Heart right ventricle (tissue), 16 donors: ENCODE results near the gene SPEN. TPM values are rescaled to one million over a fixed set of nuclear protein-coding genes. Genes with fewer than 3 reads are reported as not detected.
A peak's percentile ranks its signal among the peaks of the same experiment; 100 is the strongest.
"Not testable (repeated sequence)": the region's sequence is repeated elsewhere in the genome, so short reads cannot be mapped to it uniquely, and the experiment has no call there.

Experiments
- ATAC-seq, 8 donors: fragments of 200-7000 bp; cut with Tn5 transposase; one replicate each; pipeline ENCODE4 v1.9.1; 2020; ENCODE audit warnings: mild to moderate bottlenecking in 8 of 8, moderate library complexity in 8 of 8, moderate number of reproducible peaks in 1 of 8
- DNase-seq, 2 donors: peaks; one replicate each; pipeline ENCODE4 v3.0.0-alpha.2; 2020
- H3K27ac ChIP-seq, 10 donors: fragments of 200-600 bp; sonication (generic) in 2 of 10; one replicate each; pipeline versions ENCODE4 v1.5.0 to v1.8.0; 2020 to 2022; ENCODE audit warnings: mild to moderate bottlenecking in 3 of 10
- H3K27me3 ChIP-seq, 7 donors: fragments of 200-600 bp; one replicate each; pipeline ENCODE4 v1.8.0; 2021 to 2022; ENCODE audit warnings: mild to moderate bottlenecking in 2 of 7
- H3K36me3 ChIP-seq, 9 donors: fragments of 200-600 bp; sonication (generic) in 1 of 9; one replicate each; pipeline versions ENCODE4 v1.5.0 to v1.8.0; 2020 to 2022; ENCODE audit warnings: mild to moderate bottlenecking in 2 of 9
- H3K4me1 ChIP-seq, 9 donors: fragments of 200-600 bp; sonication (generic) in 1 of 9; one replicate each; pipeline versions ENCODE4 v1.5.0 to v1.8.0; 2020 to 2022; ENCODE audit warnings: mild to moderate bottlenecking in 4 of 9
- H3K4me3 ChIP-seq, 10 donors: fragments of 200-600 bp; sonication (generic) in 2 of 10; one replicate each; pipeline versions ENCODE4 v1.5.0 to v1.8.0; 2020 to 2022; ENCODE audit warnings: mild to moderate bottlenecking in 7 of 10, moderate library complexity in 2 of 10
- H3K9me3 ChIP-seq, 11 donors: fragments of 200-600 bp in 10 of 11; sonication (generic) in 2 of 11; one replicate each; pipeline versions ENCODE4 v1.5.0 to v1.8.0; 2013 to 2022; ENCODE audit warnings: mild to moderate bottlenecking in 2 of 11, control low read depth in 1 of 11, moderate library complexity in 1 of 11
- WGBS, 2 donors: extraction: QIAGEN DNeasy Blood & Tissue Kit; methylation state at CpG; one replicate each; pipeline ENCODE4 v1.1.7; 2013; ENCODE audit warnings: inconsistent platforms in 1 of 2; 5-methylcytosine and 5-hydroxymethylcytosine counted together
- intact Hi-C, 10 donors: fragments of 100-400 bp; cut with DNase I; formaldehyde crosslinking; loops; one replicate each; pipeline versions ENCODE4 v1.11.1 to v1.14.2; 2022
- polyA plus RNA-seq, 2 donors: library from polyadenylated mRNA; stranded (reverse); fragments of 200-250 nt; gene quantifications; one replicate each; pipeline ENCODE4 v1.2.3, GENCODE V29; 2013
- total RNA-seq, 10 donors: library from RNA; stranded (reverse); fragmentation: NEBNext Ultra II Directional in 3 of 10; extraction: Animal tissue kit (Norgen Biotek cat#: 25700) in 3 of 10; gene quantifications; one replicate each; pipeline versions ENCODE4 v1.2.1 to v1.2.4, GENCODE V29; 2021 to 2023
- TF ChIP-seq, protein P1 (sequence below), 9 donors: fragments of 200-600 bp; sonication (generic) in 2 of 9; IDR thresholded peaks; one replicate each; pipeline versions ENCODE4 v1.5.0 to v1.8.0; 2021 to 2022; ENCODE audit warnings: antibody characterized with exemption in 9 of 9, mild to moderate bottlenecking in 5 of 9, moderate library complexity in 1 of 9
- donor health status: Arrhythmogenic right ventricular cardiomyopathy.
- donor health status: ischemic (EF 13 %, LVEDD 7.1; RV severe dilation, severe dysfunction).
- donor health status: healthy with polysubstance abuse.
- donor health status: DM: no; HTN: yes; CAD: no.
- donor health status: DM: no; HTN: no; CAD: no.
- donor health status: ischemic (EF 25% LVEDD 6.9; RV normal size, moderate dysfunction).
- donor health status: ischemic (EF 25% LVEDD 5.7; RV mildly dilated, moderate dysfunction).
- donor health status: healthy.
- donor health status: DM: yes; HTN: yes; CAD: no.
- donor health status: Ischemic cardiomyopathy.
- donor health status: ischemic (EF 35%, LVEDD 5.7; RV mildly dilated, moderate dysfunction).
- donor health status: nonischemic (EF 11% LVEDD 7.7; RV severe dilation, severe dysfunction).
- donor health status: DM: yes; HTN: yes; CAD: no.
- donor health status: PGD.
- donor health status: ischemic (EF 29% LVEDD 5.4; RV normal size, mild dysfunction).
- donor health status: nonischemic (EF 23%, LVEDD 6.1; RV moderate dilation, normal function).

SPEN gene
- total and polyA plus RNA-seq, 12 donors, result 11.2 to 34.4 (median 27.1) TPM

- H3K36me3 ChIP-seq, result peaks cover 0 to 5% (median 0%) of the 10 kb centered on the region in 9 donors
- DNase-seq, result peak; percentile 100
- ATAC-seq, result peak; percentile 85 to 95 (median 92)
- peaks cover 3 to 45% (median 21%) of the 10 kb centered on the region in 9 donors for H3K4me1 ChIP-seq
- intact Hi-C loops, result loop anchor here in 7 of 10 donors (1.0 to 10.0 kb wide), 3 partner anchors 11 to 49 kb away; partner anchors contain the start of gene SPEN (in 2 of the 7)
- peak overlapping the region; percentile 97 to 100 (median 100) for H3K27ac ChIP-seq
- no peaks in the 10 kb centered on the region for H3K9me3 ChIP-seq
- TF ChIP-seq, protein P1, sequence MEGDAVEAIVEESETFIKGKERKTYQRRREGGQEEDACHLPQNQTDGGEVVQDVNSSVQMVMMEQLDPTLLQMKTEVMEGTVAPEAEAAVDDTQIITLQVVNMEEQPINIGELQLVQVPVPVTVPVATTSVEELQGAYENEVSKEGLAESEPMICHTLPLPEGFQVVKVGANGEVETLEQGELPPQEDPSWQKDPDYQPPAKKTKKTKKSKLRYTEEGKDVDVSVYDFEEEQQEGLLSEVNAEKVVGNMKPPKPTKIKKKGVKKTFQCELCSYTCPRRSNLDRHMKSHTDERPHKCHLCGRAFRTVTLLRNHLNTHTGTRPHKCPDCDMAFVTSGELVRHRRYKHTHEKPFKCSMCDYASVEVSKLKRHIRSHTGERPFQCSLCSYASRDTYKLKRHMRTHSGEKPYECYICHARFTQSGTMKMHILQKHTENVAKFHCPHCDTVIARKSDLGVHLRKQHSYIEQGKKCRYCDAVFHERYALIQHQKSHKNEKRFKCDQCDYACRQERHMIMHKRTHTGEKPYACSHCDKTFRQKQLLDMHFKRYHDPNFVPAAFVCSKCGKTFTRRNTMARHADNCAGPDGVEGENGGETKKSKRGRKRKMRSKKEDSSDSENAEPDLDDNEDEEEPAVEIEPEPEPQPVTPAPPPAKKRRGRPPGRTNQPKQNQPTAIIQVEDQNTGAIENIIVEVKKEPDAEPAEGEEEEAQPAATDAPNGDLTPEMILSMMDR (IDR thresholded peaks at IDR 0.05), result no peak
- H3K27me3 ChIP-seq, result no peaks in the 10 kb centered on the region
- H3K4me3 ChIP-seq, result peak overlapping the region; percentile 67 to 91 (median 87)
- 1 to 2% methylated on average over 66 of the region's 66 CpGs for WGBS, 2 donors
Observed at GRCh38 chr1:15835741-15836510, 11.6 kb upstream of the SPEN start.

DNA sequence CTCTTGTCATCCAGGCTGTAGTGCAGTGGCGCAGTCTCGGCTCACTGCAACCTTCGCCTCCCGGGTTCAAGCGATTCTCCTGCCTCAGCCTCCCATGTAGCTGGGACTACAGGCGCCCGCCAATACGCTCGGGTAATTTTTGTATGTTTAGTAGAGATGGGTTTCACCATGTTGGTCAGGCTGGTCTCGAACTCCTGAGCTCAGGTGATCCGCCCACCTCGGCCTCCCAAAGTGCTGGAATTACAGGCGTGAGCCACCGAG, 11.1 kb upstream of the SPEN start:
- not testable (repeated sequence) for H3K36me3 ChIP-seq, ATAC-seq, DNase-seq, H3K27me3 ChIP-seq, H3K9me3 ChIP-seq
- Histone ChIP-seq H3K27ac (peak overlapping the region; percentile 93 to 100 (median 100)), H3K4me1 (peaks cover 3 to 40% (median 19%) of the 10 kb centered on the region in 9 donors), H3K4me3 (peak overlapping the region in 9 of 10 donors; percentile 34 to 91 (median 87))
- 79 to 82% methylated on average over 14 of the region's 14 CpGs for WGBS, 2 donors
- intact Hi-C loops, result loop anchor here in 3 of 10 donors (1.0 to 10.0 kb wide), 2 partner anchors 11 to 48 kb away; partner anchors contain the start of gene SPEN (in 1 of the 3)

DNA sequence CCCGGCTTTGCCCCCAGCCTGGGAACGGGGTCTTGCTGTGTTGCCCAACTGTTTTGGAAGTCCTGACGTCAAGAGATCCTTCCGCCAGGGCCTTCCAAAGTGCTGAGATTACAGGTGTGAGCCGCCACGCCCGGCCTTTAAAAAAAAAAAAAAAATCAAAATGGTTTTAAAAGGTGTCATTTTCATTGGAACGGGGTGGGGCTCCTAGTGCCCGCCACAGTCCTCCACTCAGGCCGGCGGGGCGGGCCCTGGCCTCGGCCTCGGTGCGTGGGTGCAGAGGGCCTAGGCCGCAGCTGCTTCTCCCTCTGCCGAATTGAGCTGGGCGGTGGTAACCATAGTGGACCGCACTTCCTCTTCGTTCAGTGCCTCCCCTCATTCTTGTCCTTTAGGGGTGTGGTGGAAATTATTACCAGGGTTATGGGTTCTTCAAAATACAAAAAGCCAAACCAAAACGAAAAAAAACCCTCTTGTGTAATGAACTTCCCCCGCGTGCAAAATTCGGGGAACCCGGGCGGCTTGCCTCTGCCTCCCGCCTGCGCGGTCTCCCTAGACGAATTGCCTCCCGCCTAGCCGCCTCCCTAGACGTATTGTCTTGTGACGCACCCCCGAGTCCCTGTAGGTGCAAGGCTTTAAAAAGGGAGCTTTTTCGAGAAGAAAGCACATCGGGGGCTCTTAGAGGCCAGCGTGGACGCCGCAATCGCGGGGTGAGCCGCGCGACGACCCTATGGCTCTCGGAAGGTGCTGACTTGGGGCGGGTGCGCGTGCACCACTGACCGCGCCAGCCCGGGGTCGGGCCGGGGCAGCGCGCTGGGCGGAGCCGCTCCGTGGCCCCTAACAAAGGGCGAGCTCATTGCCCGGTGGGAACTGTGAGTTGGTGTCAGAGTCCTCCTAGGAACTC, 10.5 kb upstream of the SPEN start:
- ATAC-seq, result peak in 1 of 8 donors; percentile 9
- intact Hi-C loops, result loop anchor here in 3 of 10 donors (1.0 to 10.0 kb wide), 2 partner anchors 10 to 48 kb away; partner anchors contain the start of gene SPEN (in 1 of the 3)
- Histone ChIP-seq H3K9me3 (no peaks in the 10 kb centered on the region), H3K4me1 (peaks cover 3 to 34% (median 19%) of the 10 kb centered on the region in 9 donors), H3K27me3 (no peaks in the 10 kb centered on the region), H3K36me3 (peaks cover 0 to under 1% (median 0%) of the 10 kb centered on the region in 9 donors), H3K4me3 (peak overlapping the region in 7 of 10 donors; percentile 35 to 90 (median 87)), H3K27ac (peak overlapping the region in 9 of 10 donors; percentile 99 to 100 (median 100))
- peak; percentile 35 to 45 for DNase-seq
- TF ChIP-seq, protein P1 (IDR thresholded peaks at IDR 0.05), result no peak
- whole genome bisulfite sequencing, 2 donors, result 46 to 52% methylated on average over 62 of the region's 62 CpGs

DNA sequence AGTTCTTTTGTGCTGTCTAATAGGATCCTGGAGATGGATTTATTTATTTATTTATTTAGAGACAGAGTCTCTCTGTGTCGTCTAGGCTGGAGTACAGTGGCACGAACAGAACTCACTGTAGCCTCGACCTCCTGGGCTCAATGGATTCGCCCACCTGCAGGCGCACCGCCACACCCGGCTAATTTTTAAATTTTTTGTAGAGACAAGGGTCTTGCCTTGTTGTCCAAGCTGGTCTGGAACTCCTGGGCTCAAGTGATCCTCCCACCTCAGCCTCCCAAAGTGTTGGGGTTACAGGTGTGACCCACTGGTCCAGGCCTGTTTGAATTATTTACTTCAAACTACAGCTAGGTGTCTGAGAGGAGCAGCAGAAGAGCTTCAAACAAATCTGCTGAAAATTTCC, 9.6 kb upstream of the SPEN start:
- DNase-seq (no peak), ATAC-seq (no peak)
- WGBS, 2 donors, result 88 to 95% methylated on average over 7 of the region's 7 CpGs
- Histone ChIP-seq H3K27me3 (no peaks in the 10 kb centered on the region), H3K4me1 (peaks cover 0 to 25% (median 12%) of the 10 kb centered on the region in 9 donors), H3K27ac (peak overlapping the region in 5 of 10 donors; percentile 99 to 100 (median 100)), H3K36me3 (no peaks in the 10 kb centered on the region), H3K9me3 (no peaks in the 10 kb centered on the region), H3K4me3 (peak overlapping the region in 2 of 10 donors; percentile 14 to 87)
- intact Hi-C loops, result loop anchor here in 2 of 10 donors (10.0 kb wide), 1 partner anchor 47 kb away; no protein-coding TSS in a partner anchor
- TF ChIP-seq, protein P1 (IDR thresholded peaks at IDR 0.05), result no peak
